Hepatocyte (in vitro differentiated cells): ENCODE results near the gene S100G.

Source experiments
- EZH2 ChIP-seq: fragments of 200-600 bp; sonication (generic); IDR thresholded peaks from 2 replicates; pipeline ENCODE4 v1.6.1; 2016; ENCODE audit warnings: antibody characterized with exemption, mild to moderate bottlenecking, borderline replicate concordance
- EZH2phosphoT487 ChIP-seq: fragments of 200-600 bp; sonication (generic); IDR thresholded peaks from one replicate; pipeline ENCODE4 v1.6.1; 2018; ENCODE audit warnings: antibody characterized with exemption, mild to moderate bottlenecking, low read depth, moderate library complexity; ENCODE audit not compliant: unreplicated experiment, severe bottlenecking
- TF ChIP-seq, protein P1 (sequence below): fragments of 200-600 bp; sonication (generic); IDR thresholded peaks from 2 replicates; pipeline ENCODE4 v1.5.1; 2016; ENCODE audit warnings: antibody characterized with exemption, mild to moderate bottlenecking; ENCODE audit not compliant: poor library complexity

DNA sequence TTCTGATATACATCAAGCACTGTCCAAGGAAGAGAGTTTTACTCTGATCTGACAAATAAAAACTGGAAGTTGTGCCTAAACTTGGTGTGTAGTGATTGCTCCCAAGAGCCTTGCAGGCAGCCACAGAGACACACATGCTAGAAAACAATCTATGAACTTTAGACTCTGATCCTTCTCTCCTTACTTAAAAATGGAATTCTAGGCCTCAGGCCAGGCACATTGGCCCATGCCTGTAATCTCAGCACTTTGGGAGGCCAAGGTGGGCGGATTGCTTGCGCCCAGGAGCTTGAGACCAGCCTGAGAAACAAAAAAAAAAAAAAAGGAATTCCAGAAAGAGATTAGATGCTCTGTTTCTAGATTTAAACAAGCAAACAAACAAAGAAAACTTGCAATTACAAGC is 45.6 kb upstream of the S100G start:
- TF ChIP-seq, protein P1, sequence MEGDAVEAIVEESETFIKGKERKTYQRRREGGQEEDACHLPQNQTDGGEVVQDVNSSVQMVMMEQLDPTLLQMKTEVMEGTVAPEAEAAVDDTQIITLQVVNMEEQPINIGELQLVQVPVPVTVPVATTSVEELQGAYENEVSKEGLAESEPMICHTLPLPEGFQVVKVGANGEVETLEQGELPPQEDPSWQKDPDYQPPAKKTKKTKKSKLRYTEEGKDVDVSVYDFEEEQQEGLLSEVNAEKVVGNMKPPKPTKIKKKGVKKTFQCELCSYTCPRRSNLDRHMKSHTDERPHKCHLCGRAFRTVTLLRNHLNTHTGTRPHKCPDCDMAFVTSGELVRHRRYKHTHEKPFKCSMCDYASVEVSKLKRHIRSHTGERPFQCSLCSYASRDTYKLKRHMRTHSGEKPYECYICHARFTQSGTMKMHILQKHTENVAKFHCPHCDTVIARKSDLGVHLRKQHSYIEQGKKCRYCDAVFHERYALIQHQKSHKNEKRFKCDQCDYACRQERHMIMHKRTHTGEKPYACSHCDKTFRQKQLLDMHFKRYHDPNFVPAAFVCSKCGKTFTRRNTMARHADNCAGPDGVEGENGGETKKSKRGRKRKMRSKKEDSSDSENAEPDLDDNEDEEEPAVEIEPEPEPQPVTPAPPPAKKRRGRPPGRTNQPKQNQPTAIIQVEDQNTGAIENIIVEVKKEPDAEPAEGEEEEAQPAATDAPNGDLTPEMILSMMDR: no peak
- TF ChIP-seq EZH2phosphoT487: no peak
- TF ChIP-seq EZH2: no peak
